Neural cell (in vitro differentiated cells): ENCODE results near the gene ZFAND2A. TPM values are rescaled to one million over a fixed set of nuclear protein-coding genes. Genes with fewer than 3 reads are reported as not detected.

Source experiments
- H2AFZ ChIP-seq: fragments of 200-600, 300-800 bp; sonication (generic), shearing (Covaris generic); 2 replicates; pipeline ENCODE4 v1.6.0; 2014; ENCODE audit warnings: low read depth, mild to moderate bottlenecking, antibody characterized with exemption, low read length, moderate library complexity
- H3F3A ChIP-seq: fragments of 200-600 bp; shearing (Covaris generic); 2 replicates; pipeline ENCODE4 v1.6.1; 2016; ENCODE audit warnings: mild to moderate bottlenecking, moderate library complexity, mixed read lengths, antibody characterized with exemption, low read length; ENCODE audit not compliant: insufficient read depth, poor library complexity, severe bottlenecking
- H3K27ac ChIP-seq: fragments of 200-600, 300-800 bp; sonication (generic), shearing (Covaris generic); 2 replicates; pipeline ENCODE4 v1.5.1; 2014; ENCODE audit warnings: mild to moderate bottlenecking, low read length, moderate library complexity
- H3K27me3 ChIP-seq: fragments of 300-800, 200-600 bp; sonication (generic), shearing (Covaris generic); 2 replicates; pipeline ENCODE4 v1.6.0; 2014; ENCODE audit warnings: mild to moderate bottlenecking, low read depth, low read length, moderate library complexity; ENCODE audit not compliant: insufficient read depth
- H3K36me3 ChIP-seq: fragments of 300-800, 200-600 bp; sonication (generic), shearing (Covaris generic); 2 replicates; pipeline ENCODE4 v1.5.1; 2014; ENCODE audit warnings: mild to moderate bottlenecking, antibody characterized with exemption, low read length, moderate library complexity; ENCODE audit not compliant: insufficient read depth
- H3K4me2 ChIP-seq: fragments of 300-800, 200-600 bp; sonication (generic), shearing (Covaris generic); 2 replicates; pipeline ENCODE4 v1.6.0; 2014; ENCODE audit warnings: mild to moderate bottlenecking, low read length
- H3K4me3 ChIP-seq: fragments of 300-800, 200-600 bp; sonication (generic), shearing (Covaris generic); 2 replicates; pipeline ENCODE4 v1.5.1; 2014; ENCODE audit warnings: mild to moderate bottlenecking, low read length, moderate library complexity
- H3K79me2 ChIP-seq: fragments of 200-600 bp; shearing (Covaris generic); replicated peaks from 2 replicates; pipeline ENCODE4 v1.6.0; 2014; ENCODE audit warnings: mild to moderate bottlenecking, low read length, moderate library complexity; ENCODE audit not compliant: insufficient read depth
- H3K9ac ChIP-seq: fragments of 300-800, 200-600 bp; sonication (generic), shearing (Covaris generic); 2 replicates; pipeline ENCODE4 v1.6.1; 2016; ENCODE audit warnings: mild to moderate bottlenecking, low read length, mixed read lengths
- H3K9me2 ChIP-seq: fragments of 200-600 bp; shearing (Covaris generic); 2 replicates; pipeline ENCODE4 v1.6.1; 2016; ENCODE audit warnings: mild to moderate bottlenecking, low read length, mixed read lengths; ENCODE audit not compliant: insufficient read depth
- H3K9me3 ChIP-seq: fragments of 200-600, 300-800 bp; sonication (generic), shearing (Covaris generic); 2 replicates; pipeline ENCODE4 v1.6.1; 2016; ENCODE audit warnings: mild to moderate bottlenecking, mixed run types, low read length, moderate library complexity, mixed read lengths
- H4K20me1 ChIP-seq: fragments of 200-600 bp; shearing (Covaris generic); 2 replicates; pipeline ENCODE4 v1.6.1; 2016; ENCODE audit warnings: mild to moderate bottlenecking, mixed run types; ENCODE audit not compliant: insufficient read depth
- EP300 ChIP-seq: fragments of 450-650 bp; conservative IDR thresholded peaks from 2 replicates; pipeline ENCODE4 v1.6.1; 2014; ENCODE audit warnings: antibody characterized with exemption, mild to moderate bottlenecking, moderate library complexity; ENCODE audit not compliant: poor library complexity, severe bottlenecking
- EZH2 ChIP-seq: fragments of 200-600, 300-800 bp; shearing (Covaris generic), sonication (generic); IDR thresholded peaks from 2 replicates; pipeline ENCODE4 v1.6.1; 2014; ENCODE audit warnings: antibody characterized with exemption, low read length, borderline replicate concordance, mild to moderate bottlenecking; ENCODE audit not compliant: insufficient read depth, poor library complexity, severe bottlenecking
- MXI1 ChIP-seq: fragments of 450-650 bp; conservative IDR thresholded peaks from 2 replicates; pipeline ENCODE4 v1.6.1; 2014; ENCODE audit warnings: antibody characterized with exemption, mild to moderate bottlenecking; ENCODE audit not compliant: poor library complexity, severe bottlenecking
- POLR2AphosphoS5 ChIP-seq: IDR thresholded peaks from 2 replicates; pipeline ENCODE4 v1.6.1; 2012
- RAD21 ChIP-seq: fragments of 450-650 bp; conservative IDR thresholded peaks from 2 replicates; pipeline ENCODE4 v1.6.1; 2014; ENCODE audit warnings: antibody characterized with exemption, mild to moderate bottlenecking, moderate library complexity
- SMC3 ChIP-seq: fragments of 450-650 bp; conservative IDR thresholded peaks from 2 replicates; pipeline ENCODE4 v1.6.1; 2014; ENCODE audit warnings: antibody characterized with exemption, mild to moderate bottlenecking, moderate library complexity; ENCODE audit not compliant: poor library complexity
- TAF1 ChIP-seq: IDR thresholded peaks from 2 replicates; pipeline ENCODE4 v1.6.1; 2012; ENCODE audit warnings: low read depth
- polyA plus RNA-seq: library from polyadenylated mRNA; depleted of rRNA; stranded (reverse); fragments of >200 nt; gene quantifications from 2 replicates; pipeline ENCODE4 v1.2.3, GENCODE V29; 2014
- TF ChIP-seq, protein P1 (sequence below): IDR thresholded peaks from 2 replicates; pipeline ENCODE4 v1.6.1; 2012; ENCODE audit warnings: borderline replicate concordance
- TF ChIP-seq, protein P2 (sequence below): fragments of 450-650 bp; IDR thresholded peaks from 2 replicates; pipeline ENCODE4 v1.5.1; 2014; ENCODE audit warnings: antibody characterized with exemption, mild to moderate bottlenecking, moderate library complexity; ENCODE audit not compliant: poor library complexity, severe bottlenecking

ZFAND2A gene
- polyA plus RNA-seq, 1 donor from 2014 or later = 69.9 TPM

DNA sequence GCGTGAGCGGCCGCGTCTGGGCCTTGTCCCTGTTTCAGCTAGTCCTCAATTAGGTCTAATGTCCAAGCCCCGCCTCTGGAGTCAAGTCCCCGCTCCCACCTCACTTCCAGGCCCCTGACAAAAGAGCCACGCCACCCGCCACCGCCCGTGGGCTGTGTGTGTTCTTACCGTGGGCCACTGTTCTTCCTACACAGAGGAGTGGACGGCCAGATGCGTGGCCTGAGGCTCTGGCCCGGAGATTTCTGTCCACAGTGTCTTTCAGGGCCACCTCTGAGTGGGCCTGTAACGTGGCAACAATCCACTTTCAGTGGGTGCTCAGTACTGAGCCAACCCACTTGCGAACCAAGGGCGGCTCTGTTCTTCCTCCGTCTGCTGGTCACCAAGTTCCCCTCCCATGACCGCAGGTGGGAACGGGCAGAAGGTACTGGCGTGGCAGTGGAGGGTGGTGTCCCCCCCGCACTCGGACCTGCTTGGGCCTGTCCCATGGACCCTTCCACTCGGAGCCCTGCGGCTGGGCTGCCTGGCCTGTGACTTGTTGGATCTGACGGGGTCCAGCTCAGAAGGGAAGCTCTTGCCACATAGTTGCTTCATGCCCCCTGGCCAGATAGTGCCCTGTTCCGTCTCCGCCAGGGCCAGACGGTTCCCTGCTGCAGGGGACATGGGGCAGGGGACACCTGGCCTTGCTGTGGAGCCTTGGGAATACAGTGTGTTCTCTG lies 15.0 kb upstream of the ZFAND2A start:
- Histone ChIP-seq H3K27ac (no peak overlapping the region), H3K9me3 (peaks cover 3% of the 10 kb centered on the region), H3K27me3 (no peaks in the 10 kb centered on the region), H2AFZ (no peak overlapping the region), H3K9me2 (no peaks in the 10 kb centered on the region), H4K20me1 (no peaks in the 10 kb centered on the region), H3K36me3 (no peaks in the 10 kb centered on the region), H3F3A (no peaks in the 10 kb centered on the region), H3K4me2 (no peak overlapping the region), H3K9ac (no peak overlapping the region), H3K4me3 (no peak overlapping the region), H3K79me2 (no peaks in the 10 kb centered on the region)
- TF ChIP-seq EZH2 (no peak), SMC3 (no peak), EP300 (no peak), MXI1 (no peak), TAF1 (no peak), POLR2AphosphoS5 (no peak), RAD21 (no peak)
- TF ChIP-seq, protein P1, sequence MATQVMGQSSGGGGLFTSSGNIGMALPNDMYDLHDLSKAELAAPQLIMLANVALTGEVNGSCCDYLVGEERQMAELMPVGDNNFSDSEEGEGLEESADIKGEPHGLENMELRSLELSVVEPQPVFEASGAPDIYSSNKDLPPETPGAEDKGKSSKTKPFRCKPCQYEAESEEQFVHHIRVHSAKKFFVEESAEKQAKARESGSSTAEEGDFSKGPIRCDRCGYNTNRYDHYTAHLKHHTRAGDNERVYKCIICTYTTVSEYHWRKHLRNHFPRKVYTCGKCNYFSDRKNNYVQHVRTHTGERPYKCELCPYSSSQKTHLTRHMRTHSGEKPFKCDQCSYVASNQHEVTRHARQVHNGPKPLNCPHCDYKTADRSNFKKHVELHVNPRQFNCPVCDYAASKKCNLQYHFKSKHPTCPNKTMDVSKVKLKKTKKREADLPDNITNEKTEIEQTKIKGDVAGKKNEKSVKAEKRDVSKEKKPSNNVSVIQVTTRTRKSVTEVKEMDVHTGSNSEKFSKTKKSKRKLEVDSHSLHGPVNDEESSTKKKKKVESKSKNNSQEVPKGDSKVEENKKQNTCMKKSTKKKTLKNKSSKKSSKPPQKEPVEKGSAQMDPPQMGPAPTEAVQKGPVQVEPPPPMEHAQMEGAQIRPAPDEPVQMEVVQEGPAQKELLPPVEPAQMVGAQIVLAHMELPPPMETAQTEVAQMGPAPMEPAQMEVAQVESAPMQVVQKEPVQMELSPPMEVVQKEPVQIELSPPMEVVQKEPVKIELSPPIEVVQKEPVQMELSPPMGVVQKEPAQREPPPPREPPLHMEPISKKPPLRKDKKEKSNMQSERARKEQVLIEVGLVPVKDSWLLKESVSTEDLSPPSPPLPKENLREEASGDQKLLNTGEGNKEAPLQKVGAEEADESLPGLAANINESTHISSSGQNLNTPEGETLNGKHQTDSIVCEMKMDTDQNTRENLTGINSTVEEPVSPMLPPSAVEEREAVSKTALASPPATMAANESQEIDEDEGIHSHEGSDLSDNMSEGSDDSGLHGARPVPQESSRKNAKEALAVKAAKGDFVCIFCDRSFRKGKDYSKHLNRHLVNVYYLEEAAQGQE = no peak
- TF ChIP-seq, protein P2, sequence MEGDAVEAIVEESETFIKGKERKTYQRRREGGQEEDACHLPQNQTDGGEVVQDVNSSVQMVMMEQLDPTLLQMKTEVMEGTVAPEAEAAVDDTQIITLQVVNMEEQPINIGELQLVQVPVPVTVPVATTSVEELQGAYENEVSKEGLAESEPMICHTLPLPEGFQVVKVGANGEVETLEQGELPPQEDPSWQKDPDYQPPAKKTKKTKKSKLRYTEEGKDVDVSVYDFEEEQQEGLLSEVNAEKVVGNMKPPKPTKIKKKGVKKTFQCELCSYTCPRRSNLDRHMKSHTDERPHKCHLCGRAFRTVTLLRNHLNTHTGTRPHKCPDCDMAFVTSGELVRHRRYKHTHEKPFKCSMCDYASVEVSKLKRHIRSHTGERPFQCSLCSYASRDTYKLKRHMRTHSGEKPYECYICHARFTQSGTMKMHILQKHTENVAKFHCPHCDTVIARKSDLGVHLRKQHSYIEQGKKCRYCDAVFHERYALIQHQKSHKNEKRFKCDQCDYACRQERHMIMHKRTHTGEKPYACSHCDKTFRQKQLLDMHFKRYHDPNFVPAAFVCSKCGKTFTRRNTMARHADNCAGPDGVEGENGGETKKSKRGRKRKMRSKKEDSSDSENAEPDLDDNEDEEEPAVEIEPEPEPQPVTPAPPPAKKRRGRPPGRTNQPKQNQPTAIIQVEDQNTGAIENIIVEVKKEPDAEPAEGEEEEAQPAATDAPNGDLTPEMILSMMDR = no peak

DNA sequence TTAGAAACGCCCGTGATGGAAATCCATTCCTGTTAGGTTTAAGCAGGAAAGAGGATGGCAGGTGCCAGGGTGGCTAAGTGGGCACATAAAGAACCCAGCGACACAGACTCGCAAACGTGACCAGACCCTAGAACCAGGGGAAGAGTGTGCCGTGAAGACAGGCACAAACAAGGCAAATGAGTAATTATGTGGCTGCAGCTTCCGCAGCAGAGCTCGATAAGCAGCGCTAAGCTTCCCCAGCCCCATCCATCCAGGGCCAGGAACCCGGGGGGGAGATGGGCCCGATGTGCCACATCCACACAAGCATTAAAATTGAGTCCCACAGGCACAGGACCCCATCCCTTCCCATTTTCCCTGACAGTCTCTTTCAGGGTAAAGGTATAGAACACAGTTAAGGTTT lies 14.0 kb upstream of the ZFAND2A start:
- peaks cover 3% of the 10 kb centered on the region for H3K9me3 ChIP-seq
- no peak overlapping the region for H2AFZ ChIP-seq
- no peaks in the 10 kb centered on the region for H3K27me3 ChIP-seq
- no peak overlapping the region for H3K4me2 ChIP-seq
- no peak overlapping the region for H3K9ac ChIP-seq
- no peaks in the 10 kb centered on the region for H3K36me3 ChIP-seq
- TF ChIP-seq, protein P2 = no peak
- TF ChIP-seq POLR2AphosphoS5 (no peak), TAF1 (no peak)
- no peaks in the 10 kb centered on the region for H4K20me1 ChIP-seq
- no peaks in the 10 kb centered on the region for H3K9me2 ChIP-seq
- no peaks in the 10 kb centered on the region for H3K79me2 ChIP-seq
- no peak overlapping the region for H3K27ac ChIP-seq
- H3F3A ChIP-seq = no peaks in the 10 kb centered on the region
- no peak overlapping the region for H3K4me3 ChIP-seq
